ENCODE results near the gene SLC13A4. TPM values are rescaled to one million over a fixed set of nuclear protein-coding genes. Genes with fewer than 3 reads are reported as not detected.

SLC13A4 gene
- total and polyA plus RNA-seq, 4 donors, result 0.01 to 0.17 (median 0.10) TPM

DNA sequence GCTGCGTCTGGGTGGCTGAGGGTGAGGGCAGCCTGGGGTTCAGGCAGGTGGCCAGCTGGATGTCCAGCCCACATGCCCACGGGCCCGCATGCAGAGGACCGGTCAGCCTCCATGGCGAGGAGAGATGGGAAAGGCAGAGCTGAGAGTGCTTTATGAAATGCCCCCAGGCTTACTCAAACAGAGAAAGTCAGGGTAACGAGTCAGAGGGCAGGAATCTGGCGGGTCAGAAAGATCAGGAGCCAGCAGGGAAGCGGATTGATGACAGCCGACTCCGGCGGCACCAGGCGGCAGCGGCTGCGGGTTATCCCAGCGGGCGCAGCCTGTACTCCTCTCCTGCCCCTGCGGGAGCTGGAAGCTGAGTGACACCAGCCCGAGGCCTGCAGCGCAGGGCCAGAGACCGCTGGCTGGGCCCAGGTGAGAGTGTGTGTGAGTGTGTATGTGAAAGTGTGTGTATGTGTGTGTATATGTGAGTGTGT lies 13.4 kb downstream of the SLC13A4 start:
- Histone ChIP-seq H3K4me3 (ENCODE audit: low read depth in 1 of 3, low read length in 3 of 3) (no peak overlapping the region), H3K9me3 (ENCODE audit: control insufficient read depth in 4 of 4, low read length in 3 of 4) (no peaks in the 10 kb centered on the region), H3K4me1 (ENCODE audit: control insufficient read depth in 4 of 4, insufficient read depth in 4 of 4, low read length in 3 of 4) (no peaks in the 10 kb centered on the region), H3K27me3 (ENCODE audit: control insufficient read depth in 4 of 4, insufficient read depth in 4 of 4, low read length in 3 of 4) (no peaks in the 10 kb centered on the region), H3K9ac (ENCODE audit: low read depth in 1 of 2, low read length in 2 of 2) (no peak overlapping the region), H3K36me3 (ENCODE audit: control insufficient read depth in 4 of 4, insufficient read depth in 3 of 4, low read depth in 1 of 4, low read length in 3 of 4) (no peaks in the 10 kb centered on the region), H3K27ac (ENCODE audit: low read depth in 1 of 2, low read length in 2 of 2) (no peak overlapping the region)
- DNase-seq (ENCODE audit: low spot score), result no peak
- WGBS, result 75% methylated on average over 20 of the region's 20 CpGs
- no peak for TF ChIP-seq SP1 (IDR thresholded peaks at IDR 0.05)
- no peak for TF ChIP-seq HNF4A (conservative IDR thresholded peaks at IDR 0.05)
- no peak for TF ChIP-seq EGR1 (IDR thresholded peaks at IDR 0.05; ENCODE audit: low read depth in 2 of 2)
- TF ChIP-seq, protein P1, sequence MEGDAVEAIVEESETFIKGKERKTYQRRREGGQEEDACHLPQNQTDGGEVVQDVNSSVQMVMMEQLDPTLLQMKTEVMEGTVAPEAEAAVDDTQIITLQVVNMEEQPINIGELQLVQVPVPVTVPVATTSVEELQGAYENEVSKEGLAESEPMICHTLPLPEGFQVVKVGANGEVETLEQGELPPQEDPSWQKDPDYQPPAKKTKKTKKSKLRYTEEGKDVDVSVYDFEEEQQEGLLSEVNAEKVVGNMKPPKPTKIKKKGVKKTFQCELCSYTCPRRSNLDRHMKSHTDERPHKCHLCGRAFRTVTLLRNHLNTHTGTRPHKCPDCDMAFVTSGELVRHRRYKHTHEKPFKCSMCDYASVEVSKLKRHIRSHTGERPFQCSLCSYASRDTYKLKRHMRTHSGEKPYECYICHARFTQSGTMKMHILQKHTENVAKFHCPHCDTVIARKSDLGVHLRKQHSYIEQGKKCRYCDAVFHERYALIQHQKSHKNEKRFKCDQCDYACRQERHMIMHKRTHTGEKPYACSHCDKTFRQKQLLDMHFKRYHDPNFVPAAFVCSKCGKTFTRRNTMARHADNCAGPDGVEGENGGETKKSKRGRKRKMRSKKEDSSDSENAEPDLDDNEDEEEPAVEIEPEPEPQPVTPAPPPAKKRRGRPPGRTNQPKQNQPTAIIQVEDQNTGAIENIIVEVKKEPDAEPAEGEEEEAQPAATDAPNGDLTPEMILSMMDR (IDR thresholded peaks at IDR 0.05; ENCODE audit: low read depth, low read length, missing input control), result no peak
- TF ChIP-seq YY1 (IDR thresholded peaks at IDR 0.05), result no peak
- TF ChIP-seq MAX (IDR thresholded peaks at IDR 0.05), result no peak
- TF ChIP-seq HNF4G (IDR thresholded peaks at IDR 0.05), result no peak
- TF ChIP-seq ATF3 (IDR thresholded peaks at IDR 0.05), result no peak
- no peak for TF ChIP-seq FOXA2 (IDR thresholded peaks at IDR 0.05)
- TF ChIP-seq GABPA (IDR thresholded peaks at IDR 0.05 in 1 of 2, conservative IDR thresholded peaks at IDR 0.05 in 1 of 2), result no peak
- TF ChIP-seq JUND (IDR thresholded peaks at IDR 0.05), result no peak
- TF ChIP-seq TAF1 (conservative IDR thresholded peaks at IDR 0.05), result no peak
- TF ChIP-seq RAD21 (IDR thresholded peaks at IDR 0.05), result no peak
- TF ChIP-seq NR2F2 (IDR thresholded peaks at IDR 0.05), result no peak
- TF ChIP-seq RXRA (IDR thresholded peaks at IDR 0.05), result no peak
- TF ChIP-seq ZBTB33 (IDR thresholded peaks at IDR 0.05), result no peak
- no peak for TF ChIP-seq REST (IDR thresholded peaks at IDR 0.05)

All from liver (tissue), 9 donors.